Liver (tissue), 9 donors: ENCODE measurements around the gene NKD1. TPM values are rescaled to one million over a fixed set of nuclear protein-coding genes. Genes with fewer than 3 reads are reported as not detected.

Experiments used
- DNase-seq: peaks from one replicate; pipeline ENCODE4 v3.0.0-alpha.2; 2017; ENCODE audit warnings: low spot score
- H3K27ac ChIP-seq, 2 donors: one replicate each; pipeline ENCODE4 v1.7.0; 2013; ENCODE audit warnings: inconsistent platforms in 2 of 2, low read length in 2 of 2, control low read depth in 1 of 2, low read depth in 1 of 2, mild to moderate bottlenecking in 1 of 2
- H3K27me3 ChIP-seq, 4 donors: one replicate each; pipeline versions ENCODE4 v1.6.1 to v1.7.0; 2013; ENCODE audit warnings: low read length in 3 of 4, inconsistent platforms in 1 of 4, mild to moderate bottlenecking in 1 of 4, moderate library complexity in 1 of 4; ENCODE audit not compliant: control insufficient read depth in 4 of 4, insufficient read depth in 4 of 4
- H3K36me3 ChIP-seq, 4 donors: one replicate each; pipeline versions ENCODE4 v1.6.1 to v1.7.0; 2013; ENCODE audit warnings: low read length in 3 of 4, mild to moderate bottlenecking in 3 of 4, low read depth in 1 of 4, moderate library complexity in 1 of 4; ENCODE audit not compliant: control insufficient read depth in 4 of 4, insufficient read depth in 3 of 4
- H3K4me1 ChIP-seq, 4 donors: one replicate each; pipeline versions ENCODE4 v1.6.1 to v1.7.0; 2013; ENCODE audit warnings: low read length in 3 of 4, mild to moderate bottlenecking in 3 of 4, moderate library complexity in 1 of 4; ENCODE audit not compliant: control insufficient read depth in 4 of 4, insufficient read depth in 4 of 4
- H3K4me3 ChIP-seq, 3 donors: one replicate each; pipeline versions ENCODE4 v1.6.1 to v1.7.0; 2013; ENCODE audit warnings: low read length in 3 of 3, control low read depth in 1 of 3, low read depth in 1 of 3, mild to moderate bottlenecking in 1 of 3
- H3K9ac ChIP-seq, 2 donors: one replicate each; pipeline ENCODE4 v1.7.0; 2013; ENCODE audit warnings: low read length in 2 of 2, mild to moderate bottlenecking in 2 of 2, moderate library complexity in 2 of 2, control low read depth in 1 of 2, low read depth in 1 of 2
- H3K9me3 ChIP-seq, 4 donors: one replicate each; pipeline versions ENCODE4 v1.6.1 to v1.7.0; 2013; ENCODE audit warnings: low read length in 3 of 4; ENCODE audit not compliant: control insufficient read depth in 4 of 4
- ATF3 ChIP-seq: IDR thresholded peaks from 2 replicates; pipeline ENCODE4 v1.6.1; 2016; ENCODE audit warnings: antibody characterized with exemption
- EGR1 ChIP-seq, 2 donors: IDR thresholded peaks; 2 replicates each; pipeline ENCODE4 v1.6.1; 2016 to 2018; ENCODE audit warnings: antibody characterized with exemption in 2 of 2, low read depth in 2 of 2
- FOXA1 ChIP-seq: IDR thresholded peaks from 2 replicates; pipeline ENCODE4 v1.6.1; 2016; ENCODE audit warnings: antibody characterized with exemption
- GABPA ChIP-seq, 2 donors: IDR thresholded peaks in 1 of 2; conservative IDR thresholded peaks in 1 of 2; 2 replicates each; pipeline ENCODE4 v1.6.1; 2016; ENCODE audit warnings: antibody characterized with exemption in 2 of 2, mild to moderate bottlenecking in 1 of 2, moderate library complexity in 1 of 2
- HNF4A ChIP-seq, 2 donors: conservative IDR thresholded peaks; 2 replicates each; pipeline ENCODE4 v1.6.1; 2016; ENCODE audit warnings: antibody characterized with exemption in 2 of 2, mild to moderate bottlenecking in 2 of 2
- HNF4G ChIP-seq: IDR thresholded peaks from 2 replicates; pipeline ENCODE4 v1.6.1; 2016; ENCODE audit warnings: antibody characterized with exemption
- JUND ChIP-seq, 2 donors: IDR thresholded peaks; 2 replicates each; pipeline ENCODE4 v1.6.1; 2016; ENCODE audit warnings: antibody characterized with exemption in 2 of 2
- MAX ChIP-seq: IDR thresholded peaks from 2 replicates; pipeline ENCODE4 v1.6.1; 2016; ENCODE audit warnings: antibody characterized with exemption
- RAD21 ChIP-seq, 2 donors: IDR thresholded peaks; 2 replicates each; pipeline ENCODE4 v1.6.1; 2016; ENCODE audit warnings: antibody characterized with exemption in 2 of 2, mild to moderate bottlenecking in 2 of 2
- RXRA ChIP-seq, 2 donors: IDR thresholded peaks; 2 replicates each; pipeline ENCODE4 v1.6.1; 2017 to 2018; ENCODE audit warnings: antibody characterized with exemption in 2 of 2, mild to moderate bottlenecking in 1 of 2
- SP1 ChIP-seq: IDR thresholded peaks from 2 replicates; pipeline ENCODE4 v1.6.1; 2018; ENCODE audit warnings: antibody characterized with exemption, mild to moderate bottlenecking
- TAF1 ChIP-seq: conservative IDR thresholded peaks from 2 replicates; pipeline ENCODE4 v1.6.1; 2016; ENCODE audit warnings: antibody characterized with exemption, mild to moderate bottlenecking
- YY1 ChIP-seq: IDR thresholded peaks from 2 replicates; pipeline ENCODE4 v1.6.1; 2016; ENCODE audit warnings: antibody characterized with exemption, mild to moderate bottlenecking
- ZBTB33 ChIP-seq: IDR thresholded peaks from 2 replicates; pipeline ENCODE4 v1.6.1; 2016; ENCODE audit warnings: antibody characterized with exemption
- WGBS: extraction: QIAGEN DNeasy Blood & Tissue Kit; methylation state at CpG from one replicate; pipeline ENCODE4 v1.1.7; 2013; 5-methylcytosine and 5-hydroxymethylcytosine counted together
- polyA plus RNA-seq, 2 donors: library from polyadenylated mRNA; stranded (reverse) in 1 of 2; unstranded in 1 of 2; fragments of 200-250 nt in 1 of 2; fragments of >200 nt in 1 of 2; fragmentation: Nextera tagmentation in 1 of 2; extraction: Ambion mirVana in 1 of 2; gene quantifications; one replicate each; pipeline versions ENCODE4 v1.2.1 to v1.2.3, GENCODE V29; 2013 to 2015
- total RNA-seq, 2 donors: library from RNA; depleted of rRNA; stranded (reverse); fragments of >200 nt; gene quantifications; one replicate each; pipeline ENCODE4 v1.2.3, GENCODE V29; 2014
- TF ChIP-seq, protein P1 (sequence below): fragments of 150-350 bp; IDR thresholded peaks from 2 replicates; pipeline ENCODE4 v1.5.1; 2017; ENCODE audit warnings: improper control_type of control experiment, low read depth, low read length; ENCODE audit not compliant: missing input control
- donor health status: healthy.
- donor health status: healthy.
- donor health status: healthy.
- donor health status: healthy.
- donor health status: healthy.

The NKD1 gene
- total and polyA plus RNA-seq, 4 donors, result 0.28 to 3.5 (median 0.85) TPM

DNA sequence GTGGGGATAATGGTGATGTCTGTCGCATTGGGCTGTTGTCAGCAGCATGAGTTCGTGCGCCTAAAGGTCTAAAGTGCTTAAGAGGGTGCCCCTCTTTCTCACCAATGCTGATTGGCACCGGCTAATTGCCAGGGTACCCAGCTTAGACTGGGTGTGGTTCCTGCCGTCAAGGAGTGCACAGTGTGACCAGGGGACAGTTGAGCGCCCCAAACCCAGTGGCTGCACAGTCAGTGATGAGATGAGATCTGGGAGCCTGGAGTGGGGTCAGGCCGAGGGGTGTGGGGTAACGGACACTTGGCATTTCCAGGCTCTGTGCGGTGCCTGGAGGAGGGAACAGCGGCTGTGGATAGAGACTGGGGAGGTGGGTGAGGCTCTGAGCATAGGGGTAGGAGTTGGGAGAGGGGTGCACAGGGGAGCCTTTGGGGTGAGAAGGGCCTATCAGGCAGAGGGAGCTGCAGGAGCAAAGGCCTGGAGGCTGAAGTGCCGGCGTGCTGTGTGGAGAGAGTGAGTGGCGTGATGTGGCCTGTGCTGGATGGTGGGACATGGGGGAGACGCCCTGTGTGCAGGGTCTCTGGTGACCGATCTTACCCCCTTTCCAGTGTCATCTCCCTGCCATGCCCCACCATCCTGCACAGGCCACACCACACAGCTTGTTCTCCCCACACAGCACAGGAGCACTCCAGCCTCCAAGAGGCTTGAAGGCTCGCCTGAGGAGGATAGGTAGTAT is 74.6 kb downstream of the NKD1 start (continued):
- TF ChIP-seq HNF4A (conservative IDR thresholded peaks at IDR 0.05) (no peak), FOXA1 (no peak), TAF1 (no peak), SP1 (no peak), RXRA (IDR thresholded peaks at IDR 0.05) (no peak), RAD21 (IDR thresholded peaks at IDR 0.05) (no peak), GABPA (IDR thresholded peaks at IDR 0.05 in 1 of 2, conservative IDR thresholded peaks at IDR 0.05 in 1 of 2) (no peak), HNF4G (no peak), ZBTB33 (no peak)

GRCh38 chr16:50624449-50624970 is 76.3 kb downstream of the NKD1 start:
- Histone ChIP-seq H3K27ac (no peak overlapping the region), H3K9ac (no peak overlapping the region), H3K4me1 (peaks cover 2 to 8% (median 4%) of the 10 kb centered on the region in 4 donors), H3K36me3 (no peaks in the 10 kb centered on the region), H3K9me3 (no peaks in the 10 kb centered on the region), H3K4me3 (no peak overlapping the region), H3K27me3 (no peaks in the 10 kb centered on the region)
- DNase-seq, result no peak
- WGBS, result 84% methylated on average over 8 of the region's 8 CpGs
- TF ChIP-seq MAX, result no peak
- no peak for TF ChIP-seq HNF4G
- no peak for TF ChIP-seq GABPA (IDR thresholded peaks at IDR 0.05 in 1 of 2, conservative IDR thresholded peaks at IDR 0.05 in 1 of 2)
- TF ChIP-seq ZBTB33, result no peak
- TF ChIP-seq JUND (IDR thresholded peaks at IDR 0.05), result no peak
- TF ChIP-seq RAD21 (IDR thresholded peaks at IDR 0.05), result no peak

GRCh38 chr16:50625374-50625773 is 77.2 kb downstream of the NKD1 start:
- DNase-seq, result no peak
- WGBS, result 88% methylated on average over 12 of the region's 12 CpGs

More at GRCh38 chr16:50625374-50625773, 77.2 kb downstream of the NKD1 start:
- Histone ChIP-seq H3K9me3 (no peaks in the 10 kb centered on the region), H3K27me3 (no peaks in the 10 kb centered on the region), H3K4me1 (peaks cover 2 to 8% (median 4%) of the 10 kb centered on the region in 4 donors), H3K36me3 (no peaks in the 10 kb centered on the region), H3K27ac (no peak overlapping the region), H3K9ac (no peak overlapping the region), H3K4me3 (no peak overlapping the region)
- TF ChIP-seq GABPA (IDR thresholded peaks at IDR 0.05 in 1 of 2, conservative IDR thresholded peaks at IDR 0.05 in 1 of 2) (no peak), TAF1 (no peak), YY1 (no peak), RXRA (IDR thresholded peaks at IDR 0.05) (no peak), JUND (IDR thresholded peaks at IDR 0.05) (no peak), ATF3 (no peak), EGR1 (IDR thresholded peaks at IDR 0.05; ENCODE audit: low read depth in 2 of 2) (no peak)
- TF ChIP-seq, protein P1, sequence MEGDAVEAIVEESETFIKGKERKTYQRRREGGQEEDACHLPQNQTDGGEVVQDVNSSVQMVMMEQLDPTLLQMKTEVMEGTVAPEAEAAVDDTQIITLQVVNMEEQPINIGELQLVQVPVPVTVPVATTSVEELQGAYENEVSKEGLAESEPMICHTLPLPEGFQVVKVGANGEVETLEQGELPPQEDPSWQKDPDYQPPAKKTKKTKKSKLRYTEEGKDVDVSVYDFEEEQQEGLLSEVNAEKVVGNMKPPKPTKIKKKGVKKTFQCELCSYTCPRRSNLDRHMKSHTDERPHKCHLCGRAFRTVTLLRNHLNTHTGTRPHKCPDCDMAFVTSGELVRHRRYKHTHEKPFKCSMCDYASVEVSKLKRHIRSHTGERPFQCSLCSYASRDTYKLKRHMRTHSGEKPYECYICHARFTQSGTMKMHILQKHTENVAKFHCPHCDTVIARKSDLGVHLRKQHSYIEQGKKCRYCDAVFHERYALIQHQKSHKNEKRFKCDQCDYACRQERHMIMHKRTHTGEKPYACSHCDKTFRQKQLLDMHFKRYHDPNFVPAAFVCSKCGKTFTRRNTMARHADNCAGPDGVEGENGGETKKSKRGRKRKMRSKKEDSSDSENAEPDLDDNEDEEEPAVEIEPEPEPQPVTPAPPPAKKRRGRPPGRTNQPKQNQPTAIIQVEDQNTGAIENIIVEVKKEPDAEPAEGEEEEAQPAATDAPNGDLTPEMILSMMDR, result no peak
